Psoas muscle (tissue), 8 donors: ENCODE measurements around the gene SPATS2L. TPM values are rescaled to one million over a fixed set of nuclear protein-coding genes. Genes with fewer than 3 reads are reported as not detected.

Experiments
- ATAC-seq, 4 donors: fragments of 200-7000 bp; cut with Tn5 transposase; one replicate each; pipeline ENCODE4 v1.9.1; 2020; ENCODE audit warnings: moderate library complexity in 3 of 4, mild to moderate bottlenecking in 2 of 4
- DNase-seq, 2 donors: peaks; one replicate each; pipeline ENCODE4 v3.0.0-alpha.2; 2020
- H3K27ac ChIP-seq: fragments of 200-600 bp; one replicate; pipeline ENCODE4 v1.8.0; 2022
- H3K27me3 ChIP-seq, 3 donors: fragments of 200-600 bp in 1 of 3; one replicate each; pipeline versions ENCODE4 v1.6.1 to v1.8.0; 2013 to 2022; ENCODE audit warnings: low read length in 2 of 3, mild to moderate bottlenecking in 2 of 3, moderate library complexity in 1 of 3; ENCODE audit not compliant: insufficient read depth in 3 of 3
- H3K36me3 ChIP-seq, 2 donors: fragments of 200-600 bp in 1 of 2; one replicate each; pipeline versions ENCODE4 v1.6.1 to v1.8.0; 2013 to 2022; ENCODE audit warnings: low read depth in 1 of 2, mild to moderate bottlenecking in 1 of 2, moderate library complexity in 1 of 2; ENCODE audit not compliant: insufficient read depth in 1 of 2
- H3K4me1 ChIP-seq: fragments of 200-600 bp; one replicate; pipeline ENCODE4 v1.8.0; 2022
- H3K4me3 ChIP-seq: fragments of 200-600 bp; one replicate; pipeline ENCODE4 v1.8.0; 2022; ENCODE audit warnings: mild to moderate bottlenecking
- H3K9me3 ChIP-seq: fragments of 200-600 bp; one replicate; pipeline ENCODE4 v1.8.0; 2022
- CTCF ChIP-seq: fragments of 200-600 bp; IDR thresholded peaks from one replicate; pipeline ENCODE4 v1.8.0; 2022; ENCODE audit warnings: antibody characterized with exemption
- WGBS, 3 donors: extraction: QIAGEN DNeasy Blood & Tissue Kit; methylation state at CpG; one replicate each; pipeline versions ENCODE4 v1.1.6 to v1.1.7; 2013; 5-methylcytosine and 5-hydroxymethylcytosine counted together
- intact Hi-C, 2 donors: fragments of 100-400 bp; cut with DNase I; formaldehyde crosslinking; loops; one replicate each; pipeline versions ENCODE4 v1.11.0 to v1.14.2; 2022
- polyA plus RNA-seq, 3 donors: library from polyadenylated mRNA; stranded (reverse); fragments of 200-250 nt; gene quantifications; one replicate each; pipeline ENCODE4 v1.2.3, GENCODE V29; 2013
- total RNA-seq, 4 donors: library from RNA; stranded (reverse); fragmentation: NEBNext Ultra II Directional in 2 of 4; extraction: Animal tissue kit (Norgen Biotek cat#: 25700) in 2 of 4; gene quantifications; one replicate each; pipeline versions ENCODE4 v1.2.1 to v1.2.4, GENCODE V29; 2021 to 2023
- donor health status: healthy with polysubstance abuse.
- donor health status: DM: no; HTN: no; CAD: no; lungs with moderate emphysema.
- donor health status: Bipolar disorder and iron deficiency.
- donor health status: healthy.
- donor health status: DM: yes; HTN: yes; CAD: no.
- donor health status: DM: no; HTN: no; CAD: no.
- donor health status: DM: no; HTN: no; CAD: no.
- donor health status: DM: yes; HTN: yes; CAD: no.

SPATS2L gene
- total and polyA plus RNA-seq, 7 donors, result 34.2 to 286 (median 60.2) TPM

GRCh38 chr2:200319548-200320337 lies 13.2 kb downstream of the SPATS2L start:
- Histone ChIP-seq H3K27ac (peak overlapping the region; percentile 48), H3K4me3 (no peak overlapping the region), H3K9me3 (no peaks in the 10 kb centered on the region), H3K36me3 (no peaks in the 10 kb centered on the region), H3K4me1 (peaks cover 79% of the 10 kb centered on the region), H3K27me3 (no peaks in the 10 kb centered on the region)
- intact Hi-C loops, result loop anchor here (5.0 kb wide), 1 partner anchor 58 kb away; no protein-coding TSS in a partner anchor
- ATAC-seq (peak; percentile 52 to 70 (median 64)), DNase-seq (no peak)
- 49 to 73% (median 53%) methylated on average over 4 of the region's 4 CpGs for WGBS, 3 donors
- TF ChIP-seq CTCF, result no peak

DNA sequence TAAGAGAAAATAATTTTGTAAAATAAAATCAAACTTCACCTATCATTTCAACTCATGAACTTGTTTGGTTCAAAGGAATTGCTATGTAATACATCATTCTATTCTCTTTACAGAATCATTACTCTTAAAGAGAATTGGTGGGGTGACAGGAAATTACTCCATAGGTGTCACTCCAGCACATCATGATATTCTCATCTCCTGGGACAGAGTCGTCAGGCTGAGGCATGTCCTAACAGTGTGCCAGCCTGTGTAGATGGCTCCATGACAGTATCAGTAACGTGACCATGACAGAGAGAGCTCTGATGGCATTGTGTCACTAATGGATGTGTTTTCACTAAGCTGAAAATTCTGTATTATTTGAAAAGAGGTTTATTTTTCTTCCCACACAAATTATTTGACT lies 13.9 kb downstream of the SPATS2L start:
- intact Hi-C loops, result loop anchor here in 1 of 2 donors (5.0 kb wide), 1 partner anchor 57 kb away; no protein-coding TSS in a partner anchor
- DNase-seq (no peak), ATAC-seq (peak; percentile 86 to 93 (median 90))
- Histone ChIP-seq H3K4me1 (peaks cover 73% of the 10 kb centered on the region), H3K36me3 (no peaks in the 10 kb centered on the region), H3K4me3 (no peak overlapping the region), H3K27me3 (no peaks in the 10 kb centered on the region), H3K9me3 (no peaks in the 10 kb centered on the region), H3K27ac (peak overlapping the region; percentile 48)
- no peak for TF ChIP-seq CTCF
- 18 to 24% (median 21%) methylated on average over 2 of the region's 2 CpGs for WGBS, 3 donors

GRCh38 chr2:200320991-200321390 lies 14.5 kb downstream of the SPATS2L start:
- no peaks in the 10 kb centered on the region for H3K9me3 ChIP-seq
- H3K36me3 ChIP-seq, result no peaks in the 10 kb centered on the region
- no peaks in the 10 kb centered on the region for H3K27me3 ChIP-seq
- intact Hi-C loops, result loop anchor here in 1 of 2 donors (5.0 kb wide), 1 partner anchor 56 kb away; no protein-coding TSS in a partner anchor
- peaks cover 67% of the 10 kb centered on the region for H3K4me1 ChIP-seq
- WGBS, 3 donors, result 54 to 69% (median 64%) methylated on average over 3 of the region's 3 CpGs
- ATAC-seq (no peak), DNase-seq (no peak)
- H3K4me3 ChIP-seq, result no peak overlapping the region
- no peak for TF ChIP-seq CTCF
- H3K27ac ChIP-seq, result peak overlapping the region; percentile 48

DNA sequence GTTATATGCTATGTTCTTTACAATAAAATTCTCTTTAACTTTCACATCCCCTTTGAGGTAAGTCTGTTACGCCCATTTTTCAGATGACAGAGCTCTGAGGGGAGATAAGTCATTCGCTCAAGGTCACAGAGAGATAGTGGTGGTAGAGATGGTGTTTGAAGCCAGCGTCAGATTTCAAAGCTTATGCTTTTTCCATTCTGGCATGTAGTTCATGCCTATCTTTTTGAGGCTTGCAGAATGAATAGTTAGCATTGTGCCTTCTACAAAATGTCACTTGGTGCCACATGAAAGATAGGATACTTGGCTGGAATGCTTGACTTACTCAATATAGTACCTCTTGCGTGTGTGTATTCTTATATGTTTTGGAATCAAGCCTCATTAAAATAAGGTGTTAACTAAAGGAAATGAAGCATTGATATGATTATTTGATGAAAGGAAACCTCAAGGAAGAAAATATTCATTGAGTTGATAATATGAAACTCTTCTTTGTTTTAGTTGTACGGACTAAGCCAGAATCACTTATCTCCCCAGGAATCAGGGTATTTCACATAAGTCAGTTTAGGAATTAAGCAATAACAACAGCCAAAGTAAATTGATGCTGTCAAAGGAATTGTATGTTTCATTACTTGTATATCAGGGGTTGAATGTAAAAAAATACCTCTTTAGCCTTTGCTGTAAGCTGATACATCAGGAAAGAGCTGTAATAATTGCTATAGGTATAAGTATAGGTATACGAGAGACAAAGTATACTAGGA lies 15.5 kb downstream of the SPATS2L start:
- ATAC-seq (no peak), DNase-seq (no peak)
- H3K27ac ChIP-seq, result no peak overlapping the region
- intact Hi-C loops, result loop anchor here in 1 of 2 donors (5.0 kb wide), 1 partner anchor 55 kb away; no protein-coding TSS in a partner anchor
- TF ChIP-seq CTCF, result no peak
- H3K4me1 ChIP-seq, result peaks cover 58% of the 10 kb centered on the region
- no peaks in the 10 kb centered on the region for H3K9me3 ChIP-seq
- no peaks in the 10 kb centered on the region for H3K27me3 ChIP-seq
- no peaks in the 10 kb centered on the region for H3K36me3 ChIP-seq
- WGBS, 3 donors, result 57 to 83% (median 58%) methylated on average over 6 of the region's 6 CpGs
- H3K4me3 ChIP-seq, result no peak overlapping the region
